ENCODE data around the gene KRTAP4-1. TPM values are rescaled to one million over a fixed set of nuclear protein-coding genes. Genes with fewer than 3 reads are reported as not detected.
A peak's percentile ranks its signal among the peaks of the same experiment; 100 is the strongest.
"Not testable (repeated sequence)": the region's sequence is repeated elsewhere in the genome, so short reads cannot be mapped to it uniquely, and the experiment has no call there.

KRTAP4-1 gene
- not detected for total RNA-seq

- ATAC-seq = no peak
- intact Hi-C loops (cut with DNase I) = no loop called here
Observed at GRCh38 chr17:41184480-41184961, at the start of gene KRTAP4-1. KRTAP4-1 (minus strand) TSS chr17:41184911; CDS start chr17:41184854, 57 bp downstream.

GRCh38 chr17:41232399-41233105 is 47.8 kb upstream of the KRTAP4-1 start, which contains the start of gene KRTAP9-3:
KRTAP9-3 (plus strand) TSS chr17:41232449; CDS start chr17:41232502, 53 bp downstream.
- DNase-seq (ENCODE audit: low spot score); ATAC-seq; intact Hi-C loops (cut with DNase I): not testable (repeated sequence)

More at GRCh38 chr17:41184480-41184961, at the start of gene KRTAP4-1:
- DNase-seq (ENCODE audit: low spot score) = no peak

GRCh38 chr17:41231731-41232130 is 47.0 kb upstream of the KRTAP4-1 start:
- DNase-seq (ENCODE audit: low spot score) (no peak), ATAC-seq (no peak)
- intact Hi-C loops (cut with DNase I) = no loop called here

- DNase-seq (ENCODE audit: low spot score) = no peak
- intact Hi-C loops (cut with DNase I) = no loop called here
Observed at GRCh38 chr17:41230094-41230493, 45.4 kb upstream of the KRTAP4-1 start.

GRCh38 chr17:41226598-41227095 is 41.9 kb upstream of the KRTAP4-1 start, which contains the start of gene KRTAP9-2:
KRTAP9-2 (plus strand) TSS chr17:41226648; CDS start chr17:41226655, 7 bp downstream.
- ATAC-seq; intact Hi-C loops (cut with DNase I); DNase-seq (ENCODE audit: low spot score): not testable (repeated sequence)

More at GRCh38 chr17:41230094-41230493, 45.4 kb upstream of the KRTAP4-1 start:
- no peak for ATAC-seq

- DNase-seq (ENCODE audit: low spot score) (no peak), ATAC-seq (no peak)
- intact Hi-C loops (cut with DNase I) = no loop called here
Observed at GRCh38 chr17:41226051-41226450, 41.3 kb upstream of the KRTAP4-1 start.

GRCh38 chr17:41223821-41224220 is 39.1 kb upstream of the KRTAP4-1 start:
- DNase-seq (ENCODE audit: low spot score) = no peak
- intact Hi-C loops (cut with DNase I) = no loop called here
- no peak for ATAC-seq

- intact Hi-C loops (cut with DNase I) = loop anchor here (2.0 kb wide), 1 partner anchor 67 kb away; the partner anchor contains the start of gene KRTAP4-5
- no peak for ATAC-seq
Observed at GRCh38 chr17:41215681-41216080, 31.0 kb upstream of the KRTAP4-1 start.

GRCh38 chr17:41212524-41213169 is 27.9 kb upstream of the KRTAP4-1 start:
- intact Hi-C loops (cut with DNase I) = no loop called here
- DNase-seq (ENCODE audit: low spot score) (no peak), ATAC-seq (no peak)

More at GRCh38 chr17:41215681-41216080, 31.0 kb upstream of the KRTAP4-1 start:
- DNase-seq (ENCODE audit: low spot score) = no peak

- ATAC-seq (no peak), DNase-seq (ENCODE audit: low spot score) (no peak)
- intact Hi-C loops (cut with DNase I) = no loop called here
Observed at GRCh38 chr17:41211845-41212466, 27.2 kb upstream of the KRTAP4-1 start.

GRCh38 chr17:41199421-41200078 is 14.8 kb upstream of the KRTAP4-1 start:
- no peak for ATAC-seq
- intact Hi-C loops (cut with DNase I) = no loop called here
- DNase-seq (ENCODE audit: low spot score) = no peak

GRCh38 chr17:41196068-41196467 is 11.4 kb upstream of the KRTAP4-1 start:
- intact Hi-C loops (cut with DNase I) = no loop called here
- DNase-seq (ENCODE audit: low spot score) = no peak
- no peak for ATAC-seq

- ATAC-seq = no peak
- intact Hi-C loops (cut with DNase I) = no loop called here
- DNase-seq (ENCODE audit: low spot score) = no peak
Observed at GRCh38 chr17:41190328-41190727, 5.6 kb upstream of the KRTAP4-1 start.

GRCh38 chr17:41189837-41190318 is 5.2 kb upstream of the KRTAP4-1 start, which contains the start of gene KRTAP9-1:
KRTAP9-1 (plus strand) TSS chr17:41189887; CDS start chr17:41189887, 0 bp downstream.
- DNase-seq (ENCODE audit: low spot score); ATAC-seq; intact Hi-C loops (cut with DNase I): not testable (repeated sequence)

GRCh38 chr17:41186872-41187271 is 2.2 kb upstream of the KRTAP4-1 start:
- intact Hi-C loops (cut with DNase I) = no loop called here
- no peak for ATAC-seq
- DNase-seq (ENCODE audit: low spot score) = no peak

- intact Hi-C loops (cut with DNase I) = no loop called here
- ATAC-seq (no peak), DNase-seq (ENCODE audit: low spot score) (no peak)
Observed at GRCh38 chr17:41185001-41185400, 290 bp upstream of the KRTAP4-1 start.

GRCh38 chr17:41178843-41179616 is 5.7 kb downstream of the KRTAP4-1 start:
- intact Hi-C loops (cut with DNase I) = no loop called here
- ATAC-seq (peak; percentile 62), DNase-seq (ENCODE audit: low spot score) (no peak)

GRCh38 chr17:41178341-41178740 is 6.4 kb downstream of the KRTAP4-1 start:
- ATAC-seq (peak; percentile 24), DNase-seq (ENCODE audit: low spot score) (no peak)
- intact Hi-C loops (cut with DNase I) = no loop called here

Data from sciatic nerve (tissue), 2 donors.